H1 (cell line): ENCODE results near the gene RANBP9. TPM values are rescaled to one million over a fixed set of nuclear protein-coding genes. Genes with fewer than 3 reads are reported as not detected.

Source experiments
- BCL11A ChIP-seq, 2 experiments: IDR thresholded peaks; one replicate each; pipeline ENCODE4 v1.6.1; 2011; ENCODE audit warnings: low read depth in 2 of 2, low read length in 2 of 2, mild to moderate bottlenecking in 2 of 2
- CTBP2 ChIP-seq: IDR thresholded peaks from 2 replicates; pipeline ENCODE4 v1.7.0; 2011; ENCODE audit warnings: borderline replicate concordance, mild to moderate bottlenecking, moderate library complexity, mixed read lengths, low read length; ENCODE audit not compliant: insufficient read depth, insufficient read length
- EZH2 ChIP-seq: fragments of 200-600 bp; sonication (generic); IDR thresholded peaks from 2 replicates; pipeline ENCODE4 v1.7.1; 2012; ENCODE audit warnings: low read depth, mild to moderate bottlenecking, moderate library complexity, low read length, inconsistent platforms; ENCODE audit not compliant: severe bottlenecking
- TEAD4 ChIP-seq: IDR thresholded peaks from 2 replicates; pipeline ENCODE4 v1.6.1; 2012; ENCODE audit warnings: low read depth, low read length, inconsistent platforms, mixed read lengths
- polyA plus RNA-seq, 7 experiments: library from polyadenylated mRNA; depleted of rRNA in 3 of 7; stranded (reverse) in 5 of 7; unstranded in 2 of 7; fragments of >200 nt in 5 of 7; fragments of 200-250 nt in 2 of 7; gene quantifications; 1 replicate in 5 of 7; 2 replicates in 1 of 7; 4 replicates in 1 of 7; pipeline versions ENCODE4 v1.2.1 to v1.2.3, GENCODE V29; 2011 to 2013; ENCODE audit warnings: missing spikeins in 2 of 7, mixed read lengths in 2 of 7
- total RNA-seq: library from RNA; stranded (reverse); fragmentation: NEBNext Ultra II Directional; extraction: Animal tissue kit (Norgen Biotek cat#: 25700); gene quantifications from 2 replicates; pipeline ENCODE4 v1.2.1, GENCODE V29; 2021

The RANBP9 gene
- total and polyA plus RNA-seq, 2 of the 8 experiments (the other 6 are each of a cell fraction or from before 2014, with no cell fraction given) = 13.0 to 36.7 TPM

- TF ChIP-seq TEAD4 (no peak), CTBP2 (no peak), EZH2 (no peak), BCL11A (IDR thresholded peaks at IDR 0.05; ENCODE audit: low read depth in 2 of 2, low read length in 2 of 2) (no peak)
- TF ChIP-seq, all 59 proteins: peak for 0
Measured at GRCh38 chr6:13638014-13638413, 73.6 kb downstream of the RANBP9 start (continued).
